ENCODE measurements around the gene PADI3.

PADI3 gene

DNA sequence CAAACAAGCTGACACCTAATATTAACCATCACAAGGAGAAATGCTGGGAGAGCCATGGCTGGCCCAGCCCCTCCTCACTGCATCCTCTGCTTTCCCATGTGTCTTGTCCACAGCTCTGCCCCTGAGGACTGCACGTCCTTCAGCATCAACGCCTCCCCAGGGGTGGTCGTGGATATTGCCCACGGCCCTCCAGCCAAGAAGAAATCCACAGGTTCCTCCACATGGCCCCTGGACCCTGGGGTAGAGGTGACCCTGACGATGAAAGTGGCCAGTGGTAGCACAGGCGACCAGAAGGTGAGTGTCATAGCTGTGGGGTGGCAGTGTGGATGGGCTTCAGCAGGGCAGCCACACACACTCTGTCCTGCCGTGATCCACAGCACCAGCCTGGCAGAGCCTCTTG is 82.0 kb downstream of the PADI3 start:
- Histone ChIP-seq H3K4me3 (replicated peaks; ENCODE audit: low read depth, low read length) (no peak overlapping the region), H3K36me3 (ENCODE audit: control insufficient read depth, insufficient read depth, low read length) (no peaks in the 10 kb centered on the region), H3K27me3 (replicated peaks; ENCODE audit: control insufficient read depth, insufficient read depth, low read length) (peaks cover 2% of the 10 kb centered on the region)
- TF ChIP-seq, protein P1, sequence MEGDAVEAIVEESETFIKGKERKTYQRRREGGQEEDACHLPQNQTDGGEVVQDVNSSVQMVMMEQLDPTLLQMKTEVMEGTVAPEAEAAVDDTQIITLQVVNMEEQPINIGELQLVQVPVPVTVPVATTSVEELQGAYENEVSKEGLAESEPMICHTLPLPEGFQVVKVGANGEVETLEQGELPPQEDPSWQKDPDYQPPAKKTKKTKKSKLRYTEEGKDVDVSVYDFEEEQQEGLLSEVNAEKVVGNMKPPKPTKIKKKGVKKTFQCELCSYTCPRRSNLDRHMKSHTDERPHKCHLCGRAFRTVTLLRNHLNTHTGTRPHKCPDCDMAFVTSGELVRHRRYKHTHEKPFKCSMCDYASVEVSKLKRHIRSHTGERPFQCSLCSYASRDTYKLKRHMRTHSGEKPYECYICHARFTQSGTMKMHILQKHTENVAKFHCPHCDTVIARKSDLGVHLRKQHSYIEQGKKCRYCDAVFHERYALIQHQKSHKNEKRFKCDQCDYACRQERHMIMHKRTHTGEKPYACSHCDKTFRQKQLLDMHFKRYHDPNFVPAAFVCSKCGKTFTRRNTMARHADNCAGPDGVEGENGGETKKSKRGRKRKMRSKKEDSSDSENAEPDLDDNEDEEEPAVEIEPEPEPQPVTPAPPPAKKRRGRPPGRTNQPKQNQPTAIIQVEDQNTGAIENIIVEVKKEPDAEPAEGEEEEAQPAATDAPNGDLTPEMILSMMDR (IDR thresholded peaks at IDR 0.05; ENCODE audit: insufficient read depth, low read length, poor library complexity, severe bottlenecking): no peak
- no peak for DNase-seq (ENCODE audit: extremely low read depth, insufficient read length)

DNA sequence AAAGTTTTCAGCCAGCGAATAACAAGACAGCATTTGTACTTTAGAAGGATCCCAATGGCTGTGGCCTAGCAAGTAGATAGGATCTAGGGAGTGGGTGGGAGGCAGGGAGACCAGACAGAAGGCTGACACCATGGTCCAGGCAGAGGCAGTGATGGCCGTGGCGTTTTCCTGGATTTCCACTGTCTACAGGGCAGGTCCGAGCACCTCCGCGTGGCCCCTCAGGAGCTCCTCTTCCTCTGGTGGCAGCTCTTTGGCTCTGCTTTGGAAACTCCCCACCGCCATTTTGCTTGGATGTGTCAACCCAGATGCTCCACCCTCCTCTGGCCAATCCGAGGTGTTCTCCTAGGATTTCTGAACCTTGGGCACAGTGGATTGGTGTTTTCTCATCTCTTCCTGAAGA is 84.2 kb downstream of the PADI3 start:
- Histone ChIP-seq H3K36me3 (ENCODE audit: control insufficient read depth, insufficient read depth, low read length) (no peaks in the 10 kb centered on the region), H3K4me3 (replicated peaks; ENCODE audit: low read depth, low read length) (no peak overlapping the region), H3K27me3 (replicated peaks; ENCODE audit: control insufficient read depth, insufficient read depth, low read length) (peaks cover 2% of the 10 kb centered on the region)
- no peak for DNase-seq (ENCODE audit: extremely low read depth, insufficient read length)
- TF ChIP-seq, protein P1 (IDR thresholded peaks at IDR 0.05; ENCODE audit: insufficient read depth, low read length, poor library complexity, severe bottlenecking): no peak
